Measurements from ENCODE around the gene PRG2.

PRG2 gene, protein sequence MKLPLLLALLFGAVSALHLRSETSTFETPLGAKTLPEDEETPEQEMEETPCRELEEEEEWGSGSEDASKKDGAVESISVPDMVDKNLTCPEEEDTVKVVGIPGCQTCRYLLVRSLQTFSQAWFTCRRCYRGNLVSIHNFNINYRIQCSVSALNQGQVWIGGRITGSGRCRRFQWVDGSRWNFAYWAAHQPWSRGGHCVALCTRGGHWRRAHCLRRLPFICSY

DNA sequence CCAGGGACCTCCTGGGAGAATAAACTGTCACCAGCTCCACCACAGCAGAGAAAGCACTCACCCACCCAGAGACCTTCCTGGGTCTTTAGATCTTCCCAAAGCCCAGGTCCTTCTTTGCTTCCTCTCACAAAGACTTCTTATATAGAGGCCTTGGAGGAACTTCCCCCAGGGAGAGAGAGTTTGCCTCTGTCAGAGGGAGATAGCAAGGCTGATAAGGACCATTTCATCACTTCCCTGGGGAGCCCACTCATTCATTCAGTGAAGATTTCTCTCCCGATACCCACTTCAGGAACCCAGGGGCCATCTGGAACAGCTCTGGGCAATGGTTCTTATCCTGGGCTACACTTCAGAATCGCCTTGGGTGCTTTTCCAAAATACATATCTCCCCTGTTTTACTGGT lies at the start of gene PRG2:
Gene PRG2, minus strand, starts transcription at position 116 of the 400 bp plus-strand sequence. CDS start 706 bp downstream, outside the sequence.
- no peaks in the 10 kb centered on the region for H3K4me1 ChIP-seq (ENCODE audit: control insufficient read depth, insufficient read depth, low read length)
- no peak within 1 kb of the TSS for H3K4me3 ChIP-seq (ENCODE audit: low read depth, low read length)
- no peak within 1 kb of the TSS for H3K27ac ChIP-seq (ENCODE audit: low read depth, low read length)
- no peaks in the 10 kb centered on the region for H3K36me3 ChIP-seq (ENCODE audit: control insufficient read depth, insufficient read depth, low read length)
- no peak within 1 kb of the TSS for H3K9ac ChIP-seq (ENCODE audit: low read depth, low read length)
- H3K9me3 ChIP-seq (ENCODE audit: control insufficient read depth, insufficient read depth, low read length), result no peaks in the 10 kb centered on the region
- 0 out of 2 replicates have a peak, but pooled peaks cover 3% of the 10 kb centered on the region for H3K27me3 ChIP-seq (ENCODE audit: control insufficient read depth, insufficient read depth, low read length)

GRCh38 chr11:57439786-57440185 lies 49.3 kb upstream of the PRG2 start:
- H3K4me3 ChIP-seq (ENCODE audit: low read depth, low read length), result no peak overlapping the region
- H3K9ac ChIP-seq (ENCODE audit: low read depth, low read length), result no peak overlapping the region
- H3K27ac ChIP-seq (ENCODE audit: low read depth, low read length), result no peak overlapping the region

DNA sequence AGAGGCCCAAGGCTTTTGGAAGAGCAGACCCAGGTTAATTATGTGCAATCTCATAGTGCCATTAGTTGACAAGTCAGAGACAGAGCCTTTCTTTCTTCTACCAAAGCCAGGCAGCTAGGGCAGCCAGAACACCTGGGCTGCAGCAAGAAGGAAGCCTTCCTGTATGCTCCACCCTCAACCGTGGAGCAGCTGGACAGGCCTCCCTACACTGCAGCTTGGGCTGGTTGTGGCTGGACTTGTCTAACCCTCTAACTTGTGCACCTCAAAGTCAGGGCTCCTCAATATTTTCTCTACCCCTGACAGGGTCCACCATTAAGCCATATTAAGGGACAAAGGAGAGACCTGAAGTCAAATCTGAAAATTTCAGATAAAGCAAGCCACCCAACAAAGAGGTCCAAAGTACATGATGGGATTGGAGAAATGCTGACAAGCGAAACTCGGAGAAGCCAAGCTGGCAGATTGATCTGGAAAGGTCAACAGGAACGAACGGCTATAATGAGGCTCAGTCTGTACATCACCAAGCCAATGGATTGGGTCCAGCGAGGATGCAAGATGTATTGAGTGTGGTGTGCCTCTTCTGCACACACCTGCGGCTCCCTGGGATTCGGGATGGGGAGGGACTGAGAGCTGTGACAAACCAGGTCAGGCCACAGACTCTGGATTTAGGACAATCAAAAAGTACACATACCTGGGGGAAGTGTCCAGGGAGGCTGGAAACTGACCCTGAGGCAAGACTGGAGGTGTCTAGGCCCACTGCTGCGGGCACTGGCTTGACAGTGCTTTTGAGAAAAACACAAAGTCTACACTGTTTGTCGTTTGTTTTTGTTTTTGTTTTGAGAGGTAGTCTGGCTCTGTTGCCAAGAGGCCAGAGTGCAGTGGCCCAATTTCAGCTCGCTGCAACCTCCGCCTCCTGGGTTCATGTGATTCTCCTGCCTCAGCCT lies 48.2 kb upstream of the PRG2 start:
- no peaks in the 10 kb centered on the region for H3K9me3 ChIP-seq (ENCODE audit: control insufficient read depth, insufficient read depth, low read length)
- no peak overlapping the region for H3K27ac ChIP-seq (ENCODE audit: low read depth, low read length)
- H3K4me1 ChIP-seq (ENCODE audit: control insufficient read depth, insufficient read depth, low read length), result no peaks in the 10 kb centered on the region
- H3K36me3 ChIP-seq (ENCODE audit: control insufficient read depth, insufficient read depth, low read length), result no peaks in the 10 kb centered on the region
- H3K9ac ChIP-seq (ENCODE audit: low read depth, low read length), result no peak overlapping the region
- no peaks in the 10 kb centered on the region for H3K27me3 ChIP-seq (ENCODE audit: control insufficient read depth, insufficient read depth, low read length)
- H3K4me3 ChIP-seq (ENCODE audit: low read depth, low read length), result no peak overlapping the region

More at GRCh38 chr11:57439786-57440185, 49.3 kb upstream of the PRG2 start:
- no peaks in the 10 kb centered on the region for H3K36me3 ChIP-seq (ENCODE audit: control insufficient read depth, insufficient read depth, low read length)
- no peaks in the 10 kb centered on the region for H3K27me3 ChIP-seq (ENCODE audit: control insufficient read depth, insufficient read depth, low read length)
- no peaks in the 10 kb centered on the region for H3K9me3 ChIP-seq (ENCODE audit: control insufficient read depth, insufficient read depth, low read length)
- no peaks in the 10 kb centered on the region for H3K4me1 ChIP-seq (ENCODE audit: control insufficient read depth, insufficient read depth, low read length)

GRCh38 chr11:57436031-57436430 lies 45.6 kb upstream of the PRG2 start:
- Histone ChIP-seq H3K9ac (ENCODE audit: low read depth, low read length) (no peak overlapping the region), H3K4me3 (ENCODE audit: low read depth, low read length) (no peak overlapping the region), H3K9me3 (ENCODE audit: control insufficient read depth, insufficient read depth, low read length) (no peaks in the 10 kb centered on the region), H3K27me3 (ENCODE audit: control insufficient read depth, insufficient read depth, low read length) (no peaks in the 10 kb centered on the region), H3K27ac (ENCODE audit: low read depth, low read length) (no peak overlapping the region), H3K36me3 (ENCODE audit: control insufficient read depth, insufficient read depth, low read length) (no peaks in the 10 kb centered on the region), H3K4me1 (ENCODE audit: control insufficient read depth, insufficient read depth, low read length) (no peaks in the 10 kb centered on the region)

DNA sequence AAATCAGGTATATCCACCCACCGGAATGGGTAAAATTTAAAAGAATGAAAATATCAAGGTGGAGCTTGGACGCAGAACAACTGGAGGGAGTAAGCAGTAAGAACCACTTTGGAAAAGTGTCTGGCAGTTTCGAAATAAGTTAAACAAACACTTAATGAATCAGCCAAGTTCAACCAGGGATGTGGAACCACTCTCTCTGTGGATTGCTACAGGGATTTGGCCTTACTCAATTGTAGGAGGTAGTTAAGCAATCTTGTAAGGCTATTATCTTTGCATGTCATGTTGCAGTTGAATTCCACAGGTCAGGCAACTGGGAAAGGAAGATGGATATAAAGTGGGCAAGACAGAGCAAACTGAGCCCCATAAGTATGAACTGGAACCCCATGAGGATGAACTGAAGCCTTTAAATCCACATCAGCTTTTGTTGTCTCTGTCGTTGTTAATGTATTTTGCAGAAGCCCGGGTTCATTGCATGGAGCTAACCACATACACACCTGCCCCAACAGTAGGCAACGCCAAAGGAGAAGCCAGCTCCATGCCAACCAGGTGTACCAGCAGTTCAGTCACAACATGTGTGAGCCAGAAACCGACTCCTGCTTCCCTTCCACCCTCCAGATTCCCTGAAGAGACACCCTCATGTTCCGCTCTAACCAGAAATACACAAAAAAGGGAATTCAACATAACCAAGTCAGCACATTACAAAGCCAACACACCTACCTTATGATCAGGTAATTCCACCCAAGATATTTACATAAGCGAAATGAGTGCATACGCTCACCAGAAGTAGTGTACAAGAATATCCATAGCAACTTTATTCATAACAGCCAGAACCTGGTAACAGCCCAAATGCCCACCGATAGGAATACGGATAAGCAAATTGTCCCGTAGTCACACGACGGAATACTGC lies 44.4 kb upstream of the PRG2 start:
- Histone ChIP-seq H3K27ac (ENCODE audit: low read depth, low read length) (no peak overlapping the region), H3K4me1 (ENCODE audit: control insufficient read depth, insufficient read depth, low read length) (no peaks in the 10 kb centered on the region), H3K4me3 (ENCODE audit: low read depth, low read length) (no peak overlapping the region), H3K36me3 (ENCODE audit: control insufficient read depth, insufficient read depth, low read length) (no peaks in the 10 kb centered on the region), H3K9me3 (ENCODE audit: control insufficient read depth, insufficient read depth, low read length) (no peaks in the 10 kb centered on the region), H3K9ac (ENCODE audit: low read depth, low read length) (no peak overlapping the region), H3K27me3 (ENCODE audit: control insufficient read depth, insufficient read depth, low read length) (no peaks in the 10 kb centered on the region)

- peaks cover 17% of the 10 kb centered on the region for H3K27me3 ChIP-seq (ENCODE audit: control insufficient read depth, insufficient read depth, low read length)
- H3K4me1 ChIP-seq (ENCODE audit: control insufficient read depth, insufficient read depth, low read length), result no peaks in the 10 kb centered on the region
- H3K9me3 ChIP-seq (ENCODE audit: control insufficient read depth, insufficient read depth, low read length), result no peaks in the 10 kb centered on the region
- H3K36me3 ChIP-seq (ENCODE audit: control insufficient read depth, insufficient read depth, low read length), result no peaks in the 10 kb centered on the region
- no peak overlapping the region for H3K9ac ChIP-seq (ENCODE audit: low read depth, low read length)
- H3K4me3 ChIP-seq (ENCODE audit: low read depth, low read length), result no peak overlapping the region
- no peak overlapping the region for H3K27ac ChIP-seq (ENCODE audit: low read depth, low read length)
Measured at GRCh38 chr11:57432714-57433163, 42.3 kb upstream of the PRG2 start.

- Histone ChIP-seq H3K4me3 (ENCODE audit: low read depth, low read length) (no peak overlapping the region), H3K9me3 (ENCODE audit: control insufficient read depth, insufficient read depth, low read length) (no peaks in the 10 kb centered on the region), H3K4me1 (ENCODE audit: control insufficient read depth, insufficient read depth, low read length) (no peaks in the 10 kb centered on the region), H3K9ac (ENCODE audit: low read depth, low read length) (no peak overlapping the region), H3K27ac (ENCODE audit: low read depth, low read length) (no peak overlapping the region), H3K36me3 (ENCODE audit: control insufficient read depth, insufficient read depth, low read length) (no peaks in the 10 kb centered on the region), H3K27me3 (ENCODE audit: control insufficient read depth, insufficient read depth, low read length) (peaks cover 18% of the 10 kb centered on the region)
Measured at GRCh38 chr11:57432149-57432561, 41.7 kb upstream of the PRG2 start.

DNA sequence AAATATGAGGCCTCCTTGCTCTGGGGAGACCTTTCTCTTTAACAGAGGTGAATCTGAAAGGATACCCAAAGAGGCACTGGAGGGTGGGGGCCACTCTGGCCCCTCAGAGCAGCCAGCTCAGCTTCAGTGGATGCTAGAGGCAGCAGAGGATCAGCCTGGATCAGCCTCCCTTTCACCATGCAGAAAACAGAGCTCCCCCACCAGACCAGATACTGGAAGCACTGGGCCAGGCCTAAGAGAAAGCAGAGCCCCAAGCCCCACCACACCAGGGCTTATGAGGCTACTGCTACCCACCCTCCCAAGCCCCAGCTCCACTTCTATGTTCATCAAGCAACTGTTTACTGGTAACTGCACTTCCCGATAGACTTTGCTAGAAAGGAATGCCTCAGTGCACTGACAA lies 40.5 kb upstream of the PRG2 start:
- H3K36me3 ChIP-seq (ENCODE audit: control insufficient read depth, insufficient read depth, low read length), result no peaks in the 10 kb centered on the region
- no peaks in the 10 kb centered on the region for H3K9me3 ChIP-seq (ENCODE audit: control insufficient read depth, insufficient read depth, low read length)
- peaks cover 26% of the 10 kb centered on the region for H3K27me3 ChIP-seq (ENCODE audit: control insufficient read depth, insufficient read depth, low read length)
- H3K27ac ChIP-seq (ENCODE audit: low read depth, low read length), result no peak overlapping the region
- no peak overlapping the region for H3K4me3 ChIP-seq (ENCODE audit: low read depth, low read length)
- H3K9ac ChIP-seq (ENCODE audit: low read depth, low read length), result no peak overlapping the region
- peaks cover 6% of the 10 kb centered on the region; the same call in 1 of the 2 replicates for H3K4me1 ChIP-seq (ENCODE audit: control insufficient read depth, insufficient read depth, low read length)

- Histone ChIP-seq H3K36me3 (ENCODE audit: control insufficient read depth, insufficient read depth, low read length) (0 out of 2 replicates have a peak, but pooled peaks cover 6% of the 10 kb centered on the region), H3K9ac (ENCODE audit: low read depth, low read length) (no peak overlapping the region), H3K4me1 (ENCODE audit: control insufficient read depth, insufficient read depth, low read length) (peaks cover 6% of the 10 kb centered on the region; the same call in 1 of the 2 replicates), H3K4me3 (ENCODE audit: low read depth, low read length) (no peak overlapping the region), H3K27me3 (ENCODE audit: control insufficient read depth, insufficient read depth, low read length) (peaks cover 29% of the 10 kb centered on the region), H3K27ac (ENCODE audit: low read depth, low read length) (no peak overlapping the region), H3K9me3 (ENCODE audit: control insufficient read depth, insufficient read depth, low read length) (no peaks in the 10 kb centered on the region)
Measured at GRCh38 chr11:57429946-57430345, 39.5 kb upstream of the PRG2 start.

- no peak overlapping the region for H3K27ac ChIP-seq (ENCODE audit: low read depth, low read length)
- H3K27me3 ChIP-seq (ENCODE audit: control insufficient read depth, insufficient read depth, low read length), result peaks cover 29% of the 10 kb centered on the region
- H3K9ac ChIP-seq (ENCODE audit: low read depth, low read length), result no peak overlapping the region
- peaks cover 6% of the 10 kb centered on the region; the same call in 1 of the 2 replicates for H3K4me1 ChIP-seq (ENCODE audit: control insufficient read depth, insufficient read depth, low read length)
- no peaks in the 10 kb centered on the region for H3K9me3 ChIP-seq (ENCODE audit: control insufficient read depth, insufficient read depth, low read length)
- no peak overlapping the region for H3K4me3 ChIP-seq (ENCODE audit: low read depth, low read length)
- peaks cover 13% of the 10 kb centered on the region for H3K36me3 ChIP-seq (ENCODE audit: control insufficient read depth, insufficient read depth, low read length)
Measured at GRCh38 chr11:57428643-57429042, 38.2 kb upstream of the PRG2 start.

Measured in HUES48 (cell line).